ENCODE measurements around the gene TPGS2.
"Not testable (repeated sequence)": the region's sequence is repeated elsewhere in the genome, so short reads cannot be mapped to it uniquely, and the experiment has no call there.

Gene TPGS2

DNA sequence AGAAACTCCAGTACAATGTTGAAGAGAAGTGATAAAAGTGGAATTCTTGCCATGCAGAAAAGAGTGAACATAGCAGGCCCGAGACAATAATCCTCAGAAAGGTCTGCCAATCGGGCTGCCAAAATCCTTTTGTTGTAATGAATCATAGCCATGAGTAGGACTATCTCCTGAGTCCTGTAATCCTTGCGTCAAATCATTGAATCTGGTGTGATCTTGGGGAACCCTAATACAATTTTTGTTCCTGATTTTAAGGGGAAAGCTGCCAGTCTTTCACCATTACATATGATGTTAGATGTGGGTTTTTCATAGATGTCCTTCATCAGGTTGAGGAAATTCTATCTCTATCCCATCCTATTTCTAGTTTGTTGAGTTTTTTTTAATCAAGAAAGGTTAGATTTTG, 2.2 kb downstream of the TPGS2 start:
- no peak overlapping the region for H3K4me3 ChIP-seq (ENCODE audit: low read depth, low read length)
- TF ChIP-seq, protein P1, sequence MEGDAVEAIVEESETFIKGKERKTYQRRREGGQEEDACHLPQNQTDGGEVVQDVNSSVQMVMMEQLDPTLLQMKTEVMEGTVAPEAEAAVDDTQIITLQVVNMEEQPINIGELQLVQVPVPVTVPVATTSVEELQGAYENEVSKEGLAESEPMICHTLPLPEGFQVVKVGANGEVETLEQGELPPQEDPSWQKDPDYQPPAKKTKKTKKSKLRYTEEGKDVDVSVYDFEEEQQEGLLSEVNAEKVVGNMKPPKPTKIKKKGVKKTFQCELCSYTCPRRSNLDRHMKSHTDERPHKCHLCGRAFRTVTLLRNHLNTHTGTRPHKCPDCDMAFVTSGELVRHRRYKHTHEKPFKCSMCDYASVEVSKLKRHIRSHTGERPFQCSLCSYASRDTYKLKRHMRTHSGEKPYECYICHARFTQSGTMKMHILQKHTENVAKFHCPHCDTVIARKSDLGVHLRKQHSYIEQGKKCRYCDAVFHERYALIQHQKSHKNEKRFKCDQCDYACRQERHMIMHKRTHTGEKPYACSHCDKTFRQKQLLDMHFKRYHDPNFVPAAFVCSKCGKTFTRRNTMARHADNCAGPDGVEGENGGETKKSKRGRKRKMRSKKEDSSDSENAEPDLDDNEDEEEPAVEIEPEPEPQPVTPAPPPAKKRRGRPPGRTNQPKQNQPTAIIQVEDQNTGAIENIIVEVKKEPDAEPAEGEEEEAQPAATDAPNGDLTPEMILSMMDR (IDR thresholded peaks at IDR 0.05; ENCODE audit: low read depth, low read length, missing control alignments), result no peak
- no peak for DNase-seq (ENCODE audit: low read depth)

DNA sequence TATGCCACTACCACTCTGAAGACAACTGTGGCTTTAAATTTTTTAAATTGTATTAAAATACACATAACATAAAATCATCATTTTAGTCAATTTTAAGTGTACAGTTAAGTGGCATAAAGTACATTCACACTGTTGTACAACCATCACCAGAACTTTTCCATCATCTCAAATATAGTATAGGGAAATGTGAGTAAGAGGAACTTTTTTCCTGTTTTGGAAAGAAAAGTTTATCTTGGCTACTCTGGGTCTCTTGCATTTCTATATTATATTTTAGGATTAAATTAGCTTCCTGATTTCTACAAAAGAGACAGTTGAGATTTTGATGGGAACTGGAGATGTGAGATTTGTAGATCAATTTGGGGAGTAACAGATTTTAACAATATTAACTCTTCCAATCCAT, 3.3 kb downstream of the TPGS2 start:
- DNase-seq (ENCODE audit: low read depth), result no peak
- no peak overlapping the region for H3K4me3 ChIP-seq (ENCODE audit: low read depth, low read length)
- TF ChIP-seq, protein P1 (IDR thresholded peaks at IDR 0.05; ENCODE audit: low read depth, low read length, missing control alignments), result no peak

DNA sequence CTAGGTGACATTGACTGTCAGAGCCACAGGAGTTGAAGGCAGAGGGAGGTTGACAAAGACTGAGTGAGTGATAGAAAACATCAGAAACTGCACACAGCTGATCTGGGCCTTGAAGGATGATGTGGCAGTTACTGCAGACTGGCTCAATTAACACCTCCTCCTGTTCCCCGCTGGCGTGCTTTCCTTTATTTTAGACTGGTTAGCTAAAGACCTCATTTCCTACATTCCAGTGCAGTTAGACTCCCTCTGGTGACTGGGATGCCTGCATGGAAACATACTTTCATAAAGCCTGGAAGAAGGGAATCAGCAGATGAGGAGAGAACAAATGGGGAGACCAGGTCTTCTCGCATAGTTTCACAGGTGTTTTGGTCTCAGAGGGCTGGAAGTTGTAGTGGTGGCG, 7.1 kb downstream of the TPGS2 start:
- TF ChIP-seq, protein P1 (IDR thresholded peaks at IDR 0.05; ENCODE audit: low read depth, low read length, missing control alignments), result no peak
- H3K4me3 ChIP-seq (ENCODE audit: low read depth, low read length), result no peak overlapping the region
- DNase-seq (ENCODE audit: low read depth), result no peak

DNA sequence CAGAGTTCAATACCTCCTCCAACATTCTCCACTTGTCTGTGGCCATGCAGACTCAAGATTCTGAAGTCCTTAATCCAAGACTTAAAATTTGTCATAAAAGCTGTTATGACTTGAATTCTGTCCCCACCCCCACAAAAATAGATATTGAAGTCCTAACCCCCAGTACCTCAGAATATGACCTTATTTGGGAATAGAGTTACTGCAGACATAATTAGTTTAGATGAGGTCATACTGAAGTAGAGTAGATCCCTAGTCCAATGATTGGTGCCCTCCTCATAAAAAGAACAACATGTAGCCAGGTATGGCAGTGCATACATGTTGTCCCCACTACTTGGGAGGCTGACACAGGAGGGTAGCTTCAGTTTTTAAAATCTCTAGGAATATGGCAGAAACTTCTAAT, 9.2 kb downstream of the TPGS2 start:
- H3K4me3 ChIP-seq (ENCODE audit: low read depth, low read length), result no peak overlapping the region
- TF ChIP-seq, protein P1 (IDR thresholded peaks at IDR 0.05; ENCODE audit: low read depth, low read length, missing control alignments), result no peak
- no peak for DNase-seq (ENCODE audit: low read depth)

DNA sequence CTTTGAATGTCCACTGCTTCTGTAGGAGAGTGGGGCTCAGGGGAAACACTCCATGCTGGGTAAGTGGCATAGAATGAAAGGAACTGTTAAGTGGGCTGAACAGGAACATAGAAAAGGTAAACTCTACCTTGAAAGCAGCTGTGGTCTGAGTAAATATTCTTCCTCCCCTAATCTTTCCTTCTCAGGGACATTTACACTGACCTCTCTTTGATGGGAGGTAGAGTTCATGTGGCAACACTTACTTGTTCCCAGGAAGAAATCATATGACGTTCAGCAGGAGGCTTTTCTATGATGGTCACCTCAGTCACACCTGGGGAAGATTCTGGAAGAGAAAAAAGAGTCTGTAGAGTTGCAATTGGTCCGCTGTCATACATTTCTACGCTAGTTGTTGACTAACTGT, 10.2 kb downstream of the TPGS2 start:
- DNase-seq (ENCODE audit: low read depth), result no peak
- H3K4me3 ChIP-seq (ENCODE audit: low read depth, low read length), result no peak overlapping the region
- TF ChIP-seq, protein P1 (IDR thresholded peaks at IDR 0.05; ENCODE audit: low read depth, low read length, missing control alignments), result no peak

DNA sequence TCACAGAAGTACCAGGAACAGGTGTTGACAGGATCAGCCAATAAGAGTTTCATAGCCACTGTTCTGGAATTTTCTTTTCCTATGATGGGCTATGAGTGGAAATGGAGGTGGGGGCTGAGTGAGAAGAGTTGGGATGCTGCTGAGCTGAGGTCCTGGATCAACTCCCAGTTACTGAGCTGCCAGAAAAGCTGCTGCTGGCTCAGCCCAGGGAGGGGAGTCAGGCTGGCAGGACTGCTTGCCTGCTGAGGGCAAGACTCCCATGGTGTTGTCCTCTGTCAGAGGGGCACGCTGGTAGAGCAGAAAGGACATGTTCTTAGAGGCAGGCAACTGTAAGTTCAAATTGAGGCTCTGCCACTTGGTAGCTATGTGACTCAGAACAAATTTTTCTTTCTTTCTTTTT, 11.8 kb downstream of the TPGS2 start:
- TF ChIP-seq, protein P1 (IDR thresholded peaks at IDR 0.05; ENCODE audit: low read depth, low read length, missing control alignments), result no peak
- no peak for DNase-seq (ENCODE audit: low read depth)
- no peak overlapping the region for H3K4me3 ChIP-seq (ENCODE audit: low read depth, low read length)

DNA sequence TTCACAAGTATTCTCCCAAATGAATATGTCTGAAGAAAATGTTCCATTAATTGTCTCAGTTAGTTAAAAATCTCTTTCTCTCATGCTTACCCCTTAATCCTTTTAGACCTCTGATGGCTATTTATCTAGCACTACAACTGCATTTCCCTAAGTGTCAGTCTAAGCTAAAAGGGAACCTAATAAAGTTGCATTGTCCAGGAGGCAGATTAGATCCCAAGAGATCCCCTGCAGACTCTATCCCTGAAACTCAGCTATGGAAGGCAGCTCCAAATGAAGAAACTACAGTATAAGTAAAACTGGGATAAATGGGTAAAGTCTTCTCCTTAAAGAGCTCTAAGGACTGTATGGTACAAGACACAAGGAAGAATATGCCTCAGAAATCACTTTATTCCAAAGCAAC, 12.7 kb downstream of the TPGS2 start:
- not testable (repeated sequence) for DNase-seq (ENCODE audit: low read depth)

DNA sequence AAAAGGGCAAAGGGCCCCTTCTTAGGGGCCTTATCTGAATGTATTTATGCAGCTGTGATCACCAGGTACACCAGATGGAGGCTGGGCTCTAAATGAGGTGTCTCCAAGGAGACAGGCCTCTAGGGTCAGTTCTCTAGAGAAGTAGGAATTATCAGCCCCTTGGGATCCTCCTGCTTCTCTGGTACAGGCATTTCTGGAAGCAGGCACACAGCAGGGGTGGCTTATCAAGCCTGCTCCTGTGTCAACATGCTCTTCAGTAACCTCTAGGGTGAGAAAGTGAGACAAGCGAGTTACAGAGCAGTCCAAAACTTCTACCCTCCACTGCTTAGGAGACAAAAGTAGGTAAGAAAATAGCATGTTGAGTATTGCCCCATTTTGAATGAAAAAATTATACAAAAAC, 13.8 kb downstream of the TPGS2 start:
- H3K4me3 ChIP-seq (ENCODE audit: low read depth, low read length), result no peak overlapping the region
- TF ChIP-seq, protein P1 (IDR thresholded peaks at IDR 0.05; ENCODE audit: low read depth, low read length, missing control alignments), result no peak
- DNase-seq (ENCODE audit: low read depth), result no peak

More for the DNA sequence above, 12.7 kb downstream of the TPGS2 start:
- H3K4me3 ChIP-seq (ENCODE audit: low read depth, low read length), result not testable (repeated sequence)

Measured in GM12864 (cell line).